Calu3 (cell line): ENCODE measurements around the gene KRT14. TPM values are rescaled to one million over a fixed set of nuclear protein-coding genes. Genes with fewer than 3 reads are reported as not detected.
"Not testable (repeated sequence)": the region's sequence is repeated elsewhere in the genome, so short reads cannot be mapped to it uniquely, and the experiment has no call there.

ENCODE experiments used
- BruUV-seq: library from RNA; stranded (reverse); fragments of 400-500 nt; replicated peaks from 2 replicates; lab custom pipeline; 2021; lab: Mats Ljungman, UMichigan
- CTCF ChIA-PET: fragments of 300-600 bp; sonication (Branson Sonifier 250); formaldehyde crosslinking; loops from one replicate; lab custom pipeline; 2022; ENCODE audit warnings: antibody characterized with exemption; lab: Charles Lee
- DNase-seq: peaks from one replicate; pipeline ENCODE4 v3.0.0; 2022
- H3K27ac Mint-ChIP-seq: one replicate; pipeline ENCODE4 v1.8.0; 2022; ENCODE audit warnings: mixed read lengths; ENCODE audit not compliant: unreplicated experiment
- H3K27me3 Mint-ChIP-seq: one replicate; pipeline ENCODE4 v1.8.0; 2022; ENCODE audit warnings: mixed read lengths; ENCODE audit not compliant: unreplicated experiment
- H3K36me3 Mint-ChIP-seq: one replicate; pipeline ENCODE4 v1.8.0; 2022; ENCODE audit warnings: mild to moderate bottlenecking, moderate library complexity, mixed read lengths; ENCODE audit not compliant: insufficient read depth, unreplicated experiment
- H3K4me1 Mint-ChIP-seq: one replicate; pipeline ENCODE4 v1.8.0; 2022; ENCODE audit warnings: mild to moderate bottlenecking, low read depth, mixed read lengths; ENCODE audit not compliant: unreplicated experiment
- H3K4me3 Mint-ChIP-seq: one replicate; pipeline ENCODE4 v1.8.0; 2022; ENCODE audit warnings: mild to moderate bottlenecking, low read depth, moderate library complexity, mixed read lengths; ENCODE audit not compliant: unreplicated experiment
- H3K9me3 Mint-ChIP-seq: one replicate; pipeline ENCODE4 v1.8.0; 2022; ENCODE audit warnings: low read depth, mixed read lengths; ENCODE audit not compliant: unreplicated experiment
- intact Hi-C: fragments of 100-400 bp; cut with micrococcal nuclease; formaldehyde crosslinking; loops from one replicate; pipeline ENCODE4 v1.10.0; 2022; ENCODE audit not compliant: unreplicated experiment
- total RNA-seq: library from RNA; stranded (reverse); gene quantifications from 2 replicates; pipeline ENCODE4 v1.2.3, GENCODE V29; 2022
- TF ChIP-seq, protein P1 (sequence below): fragments of 200-600 bp; IDR thresholded peaks from one replicate; pipeline ENCODE4 v1.8.0; 2022; ENCODE audit warnings: antibody characterized with exemption; ENCODE audit not compliant: unreplicated experiment

Gene KRT14
- total RNA-seq, 1 experiment from 2014 or later, result 12.2 TPM

DNA sequence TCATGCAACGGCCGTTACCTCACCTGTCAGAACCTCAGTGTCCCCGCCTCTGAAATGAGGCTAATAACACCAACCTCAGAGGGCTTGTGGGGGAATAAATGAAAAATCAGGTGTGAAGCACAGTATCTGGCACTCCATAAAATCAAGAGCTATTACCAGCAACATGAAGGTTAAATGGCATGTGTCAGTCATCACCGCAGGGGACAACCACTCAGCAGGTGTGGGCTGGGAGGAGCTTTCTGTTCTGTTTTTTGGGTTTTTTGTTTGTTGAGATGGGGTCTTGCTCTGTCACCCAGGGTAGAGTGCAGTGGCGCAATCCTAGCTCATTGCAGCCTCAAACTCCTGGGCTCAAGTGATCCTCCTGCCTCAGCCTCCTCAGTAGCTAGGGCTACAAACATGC is 41.8 kb downstream of the KRT14 start:
- peaks cover 98% of the 10 kb centered on the region for H3K4me1 Mint-ChIP-seq
- peaks cover 31% of the 10 kb centered on the region for H3K36me3 Mint-ChIP-seq
- peak overlapping the region; percentile 56 for H3K27ac Mint-ChIP-seq
- intact Hi-C loops, result no loop called here
- no peaks in the 10 kb centered on the region for H3K9me3 Mint-ChIP-seq
- CTCF ChIA-PET, result interaction anchor here (0.7 to 7.7 kb wide), 11 partner anchors 11 to 741 kb away, joined by 3 to 471 read pairs (median 3); partner anchors contain the start of genes KRT15, KRT17 and KRT19
- H3K27me3 Mint-ChIP-seq, result no peaks in the 10 kb centered on the region
- BruUV-seq, result TSS peak; percentile 16
- TF ChIP-seq, protein P1, sequence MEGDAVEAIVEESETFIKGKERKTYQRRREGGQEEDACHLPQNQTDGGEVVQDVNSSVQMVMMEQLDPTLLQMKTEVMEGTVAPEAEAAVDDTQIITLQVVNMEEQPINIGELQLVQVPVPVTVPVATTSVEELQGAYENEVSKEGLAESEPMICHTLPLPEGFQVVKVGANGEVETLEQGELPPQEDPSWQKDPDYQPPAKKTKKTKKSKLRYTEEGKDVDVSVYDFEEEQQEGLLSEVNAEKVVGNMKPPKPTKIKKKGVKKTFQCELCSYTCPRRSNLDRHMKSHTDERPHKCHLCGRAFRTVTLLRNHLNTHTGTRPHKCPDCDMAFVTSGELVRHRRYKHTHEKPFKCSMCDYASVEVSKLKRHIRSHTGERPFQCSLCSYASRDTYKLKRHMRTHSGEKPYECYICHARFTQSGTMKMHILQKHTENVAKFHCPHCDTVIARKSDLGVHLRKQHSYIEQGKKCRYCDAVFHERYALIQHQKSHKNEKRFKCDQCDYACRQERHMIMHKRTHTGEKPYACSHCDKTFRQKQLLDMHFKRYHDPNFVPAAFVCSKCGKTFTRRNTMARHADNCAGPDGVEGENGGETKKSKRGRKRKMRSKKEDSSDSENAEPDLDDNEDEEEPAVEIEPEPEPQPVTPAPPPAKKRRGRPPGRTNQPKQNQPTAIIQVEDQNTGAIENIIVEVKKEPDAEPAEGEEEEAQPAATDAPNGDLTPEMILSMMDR, result no peak
- DNase-seq, result no peak
- H3K4me3 Mint-ChIP-seq, result peak overlapping the region; percentile 28

DNA sequence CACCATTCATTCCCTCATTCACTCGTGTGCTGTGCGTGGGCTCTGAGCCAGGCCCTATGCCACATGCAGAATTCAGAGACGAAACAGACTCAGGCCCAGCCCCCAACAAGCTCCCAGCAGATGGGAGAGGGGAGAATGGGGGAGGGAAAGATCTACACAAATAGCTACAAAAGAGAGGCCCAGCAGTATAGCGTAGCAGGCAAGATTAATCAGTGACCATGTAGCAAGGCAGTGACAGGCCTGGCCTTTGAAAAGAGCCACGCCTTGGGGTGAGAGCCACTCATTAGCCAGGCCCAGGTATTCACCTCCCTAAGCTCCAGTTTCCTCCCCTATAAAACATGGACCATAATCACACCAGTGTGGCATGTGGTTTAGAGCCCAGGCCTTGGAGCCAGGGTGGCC is 42.2 kb downstream of the KRT14 start:
- TF ChIP-seq, protein P1, result no peak
- Mint-ChIP-seq H3K27me3 (no peaks in the 10 kb centered on the region), H3K4me3 (peak overlapping the region; percentile 28), H3K4me1 (peaks cover 98% of the 10 kb centered on the region), H3K36me3 (peaks cover 31% of the 10 kb centered on the region), H3K27ac (peak overlapping the region; percentile 56), H3K9me3 (no peaks in the 10 kb centered on the region)
- intact Hi-C loops, result no loop called here
- BruUV-seq, result no TSS peak
- CTCF ChIA-PET, result interaction anchor here (0.7 to 7.7 kb wide), 13 partner anchors 9 to 741 kb away, joined by 3 to 471 read pairs (median 3); partner anchors contain the start of genes KRT15, KRT17 and KRT19
- peak; percentile 84 for DNase-seq

DNA sequence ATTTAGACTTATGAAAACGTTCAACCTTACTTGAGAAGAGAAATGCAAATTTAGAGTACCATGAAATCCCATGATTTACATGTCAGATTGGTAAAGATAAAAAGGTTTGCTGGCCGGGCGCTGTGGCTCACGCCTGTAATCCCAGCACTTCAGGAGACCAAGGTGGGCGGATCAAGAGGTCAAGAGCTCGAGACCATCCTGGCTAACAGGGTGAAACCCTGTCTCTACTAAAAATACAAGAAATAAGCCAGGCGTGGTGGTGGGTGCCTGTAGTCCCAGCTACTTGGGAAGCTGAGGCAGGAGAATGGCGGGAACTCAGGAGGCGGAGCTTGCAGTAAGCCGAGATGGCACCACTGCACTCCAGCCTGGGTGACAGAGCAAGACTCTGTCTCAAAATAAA is 43.9 kb downstream of the KRT14 start:
- H3K27ac Mint-ChIP-seq, H3K4me3 Mint-ChIP-seq, H3K27me3 Mint-ChIP-seq, BruUV-seq, DNase-seq, intact Hi-C loops, H3K9me3 Mint-ChIP-seq: not testable (repeated sequence)
- Mint-ChIP-seq H3K36me3 (peaks cover 14% of the 10 kb centered on the region), H3K4me1 (peaks cover 95% of the 10 kb centered on the region)
- CTCF ChIA-PET, result interaction anchor here (0.5 to 3.8 kb wide), 3 partner anchors 10 to 883 kb away, joined by 3 to 35 read pairs (median 4); partner anchors contain the start of gene KRT19

DNA sequence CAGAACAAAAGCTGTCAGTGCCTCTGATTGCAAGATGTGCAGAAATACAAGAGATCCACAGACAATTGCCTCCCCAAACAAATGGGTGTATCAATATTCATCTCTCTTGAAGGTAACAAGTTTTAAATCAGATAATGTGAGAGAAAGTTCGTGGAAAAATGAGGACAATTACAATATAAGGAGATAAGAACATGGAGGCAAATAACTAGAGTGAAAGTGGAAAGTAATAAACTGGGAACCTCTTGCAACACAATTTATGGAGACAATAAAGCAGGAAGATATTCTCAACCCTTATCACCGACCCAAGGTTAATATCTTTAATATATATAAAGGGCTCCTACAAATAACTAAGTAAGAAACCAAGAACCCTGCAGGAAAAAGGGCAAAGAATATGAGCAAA is 44.3 kb downstream of the KRT14 start:
- no peak overlapping the region for H3K4me3 Mint-ChIP-seq
- BruUV-seq, result no TSS peak
- H3K27ac Mint-ChIP-seq, result no peak overlapping the region
- H3K36me3 Mint-ChIP-seq, result peaks cover 10% of the 10 kb centered on the region
- CTCF ChIA-PET, result interaction anchor here (0.7 to 3.8 kb wide), 4 partner anchors 10 to 187 kb away, joined by 3 to 35 read pairs (median 8); partner anchors contain the start of gene KRT19
- intact Hi-C loops, result no loop called here
- DNase-seq, result no peak
- no peaks in the 10 kb centered on the region for H3K27me3 Mint-ChIP-seq
- no peaks in the 10 kb centered on the region for H3K9me3 Mint-ChIP-seq
- TF ChIP-seq, protein P1, result no peak
- peaks cover 95% of the 10 kb centered on the region for H3K4me1 Mint-ChIP-seq
